ENCODE measurements around the gene NSUN6. TPM values are rescaled to one million over a fixed set of nuclear protein-coding genes. Genes with fewer than 3 reads are reported as not detected.

NSUN6 gene
- total and polyA plus RNA-seq, 2 experiments from 2014 or later, result 18.1 to 37.4 TPM

- TF ChIP-seq, protein P1, sequence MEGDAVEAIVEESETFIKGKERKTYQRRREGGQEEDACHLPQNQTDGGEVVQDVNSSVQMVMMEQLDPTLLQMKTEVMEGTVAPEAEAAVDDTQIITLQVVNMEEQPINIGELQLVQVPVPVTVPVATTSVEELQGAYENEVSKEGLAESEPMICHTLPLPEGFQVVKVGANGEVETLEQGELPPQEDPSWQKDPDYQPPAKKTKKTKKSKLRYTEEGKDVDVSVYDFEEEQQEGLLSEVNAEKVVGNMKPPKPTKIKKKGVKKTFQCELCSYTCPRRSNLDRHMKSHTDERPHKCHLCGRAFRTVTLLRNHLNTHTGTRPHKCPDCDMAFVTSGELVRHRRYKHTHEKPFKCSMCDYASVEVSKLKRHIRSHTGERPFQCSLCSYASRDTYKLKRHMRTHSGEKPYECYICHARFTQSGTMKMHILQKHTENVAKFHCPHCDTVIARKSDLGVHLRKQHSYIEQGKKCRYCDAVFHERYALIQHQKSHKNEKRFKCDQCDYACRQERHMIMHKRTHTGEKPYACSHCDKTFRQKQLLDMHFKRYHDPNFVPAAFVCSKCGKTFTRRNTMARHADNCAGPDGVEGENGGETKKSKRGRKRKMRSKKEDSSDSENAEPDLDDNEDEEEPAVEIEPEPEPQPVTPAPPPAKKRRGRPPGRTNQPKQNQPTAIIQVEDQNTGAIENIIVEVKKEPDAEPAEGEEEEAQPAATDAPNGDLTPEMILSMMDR (conservative IDR thresholded peaks at IDR 0.05; ENCODE audit: low read depth in 2 of 2), result no peak
- TF ChIP-seq POLR2AphosphoS5 (IDR thresholded peaks at IDR 0.05; ENCODE audit: low read depth), result no peak
- TF ChIP-seq ZNF331 (CRISPR knock-in tag; IDR thresholded peaks at IDR 0.05; ENCODE audit: low read depth), result no peak
These were observed 150.8 kb downstream of the NSUN6 start (continued) for GRCh38 chr10:18500576-18500975.

DNA sequence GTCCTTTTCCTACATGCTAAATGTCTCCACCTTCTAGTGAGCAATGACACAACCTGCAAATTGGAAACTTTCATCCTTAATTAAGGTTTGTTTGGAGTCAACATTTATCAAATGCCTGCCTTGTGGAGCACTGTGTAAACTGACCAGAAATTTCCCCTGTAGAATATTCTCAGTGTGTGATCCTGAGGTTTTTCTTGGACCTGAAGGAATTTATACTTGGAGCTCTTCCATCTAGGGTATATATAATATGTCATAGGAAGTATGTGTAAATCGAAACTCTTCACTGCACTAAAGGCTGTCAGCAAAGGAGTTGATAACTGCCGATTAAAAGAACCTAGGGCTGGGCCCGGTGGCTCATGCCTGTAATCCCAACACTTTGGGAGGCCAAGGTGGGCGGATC, 152.4 kb downstream of the NSUN6 start:
- no peak for ATAC-seq
- Mint-ChIP-seq H3K4me1 (peaks cover 17% of the 10 kb centered on the region), H3K27ac (no peak overlapping the region)

More for the DNA sequence above, 152.4 kb downstream of the NSUN6 start:
- Histone ChIP-seq H3K4me3 (no peak overlapping the region), H3K9me2 (ENCODE audit: insufficient read depth) (no peaks in the 10 kb centered on the region), H3F3A (replicated peaks; ENCODE audit: low read depth) (no peaks in the 10 kb centered on the region), H3K79me2 (replicated peaks; ENCODE audit: insufficient read depth) (no peaks in the 10 kb centered on the region), H3K27ac (ENCODE audit: low read depth) (no peak overlapping the region), H3K36me3 (ENCODE audit: insufficient read depth) (no peaks in the 10 kb centered on the region), H2AFZ (no peak overlapping the region), H3K27me3 (ENCODE audit: insufficient read depth) (no peaks in the 10 kb centered on the region), H4K20me1 (replicated peaks; ENCODE audit: insufficient read depth) (no peaks in the 10 kb centered on the region), H3K4me1 (ENCODE audit: insufficient read depth) (0 out of 2 replicates have a peak, but pooled peaks cover 3% of the 10 kb centered on the region), H3K4me2 (no peak overlapping the region)
- H3K27me3 Mint-ChIP-seq (ENCODE audit: insufficient read depth, low read depth, poor library complexity), result peaks cover 2% of the 10 kb centered on the region
- DNase-seq (ENCODE audit: low spot score), result no peak
- H3K9me3 Mint-ChIP-seq, result no peaks in the 10 kb centered on the region
- no peak overlapping the region for H3K4me3 Mint-ChIP-seq
- TF ChIP-seq CREB1 (CRISPR knock-in tag; IDR thresholded peaks at IDR 0.05; ENCODE audit: low read depth) (no peak), ZNF331 (CRISPR knock-in tag; IDR thresholded peaks at IDR 0.05; ENCODE audit: low read depth) (no peak)
- TF ChIP-seq, protein P2, sequence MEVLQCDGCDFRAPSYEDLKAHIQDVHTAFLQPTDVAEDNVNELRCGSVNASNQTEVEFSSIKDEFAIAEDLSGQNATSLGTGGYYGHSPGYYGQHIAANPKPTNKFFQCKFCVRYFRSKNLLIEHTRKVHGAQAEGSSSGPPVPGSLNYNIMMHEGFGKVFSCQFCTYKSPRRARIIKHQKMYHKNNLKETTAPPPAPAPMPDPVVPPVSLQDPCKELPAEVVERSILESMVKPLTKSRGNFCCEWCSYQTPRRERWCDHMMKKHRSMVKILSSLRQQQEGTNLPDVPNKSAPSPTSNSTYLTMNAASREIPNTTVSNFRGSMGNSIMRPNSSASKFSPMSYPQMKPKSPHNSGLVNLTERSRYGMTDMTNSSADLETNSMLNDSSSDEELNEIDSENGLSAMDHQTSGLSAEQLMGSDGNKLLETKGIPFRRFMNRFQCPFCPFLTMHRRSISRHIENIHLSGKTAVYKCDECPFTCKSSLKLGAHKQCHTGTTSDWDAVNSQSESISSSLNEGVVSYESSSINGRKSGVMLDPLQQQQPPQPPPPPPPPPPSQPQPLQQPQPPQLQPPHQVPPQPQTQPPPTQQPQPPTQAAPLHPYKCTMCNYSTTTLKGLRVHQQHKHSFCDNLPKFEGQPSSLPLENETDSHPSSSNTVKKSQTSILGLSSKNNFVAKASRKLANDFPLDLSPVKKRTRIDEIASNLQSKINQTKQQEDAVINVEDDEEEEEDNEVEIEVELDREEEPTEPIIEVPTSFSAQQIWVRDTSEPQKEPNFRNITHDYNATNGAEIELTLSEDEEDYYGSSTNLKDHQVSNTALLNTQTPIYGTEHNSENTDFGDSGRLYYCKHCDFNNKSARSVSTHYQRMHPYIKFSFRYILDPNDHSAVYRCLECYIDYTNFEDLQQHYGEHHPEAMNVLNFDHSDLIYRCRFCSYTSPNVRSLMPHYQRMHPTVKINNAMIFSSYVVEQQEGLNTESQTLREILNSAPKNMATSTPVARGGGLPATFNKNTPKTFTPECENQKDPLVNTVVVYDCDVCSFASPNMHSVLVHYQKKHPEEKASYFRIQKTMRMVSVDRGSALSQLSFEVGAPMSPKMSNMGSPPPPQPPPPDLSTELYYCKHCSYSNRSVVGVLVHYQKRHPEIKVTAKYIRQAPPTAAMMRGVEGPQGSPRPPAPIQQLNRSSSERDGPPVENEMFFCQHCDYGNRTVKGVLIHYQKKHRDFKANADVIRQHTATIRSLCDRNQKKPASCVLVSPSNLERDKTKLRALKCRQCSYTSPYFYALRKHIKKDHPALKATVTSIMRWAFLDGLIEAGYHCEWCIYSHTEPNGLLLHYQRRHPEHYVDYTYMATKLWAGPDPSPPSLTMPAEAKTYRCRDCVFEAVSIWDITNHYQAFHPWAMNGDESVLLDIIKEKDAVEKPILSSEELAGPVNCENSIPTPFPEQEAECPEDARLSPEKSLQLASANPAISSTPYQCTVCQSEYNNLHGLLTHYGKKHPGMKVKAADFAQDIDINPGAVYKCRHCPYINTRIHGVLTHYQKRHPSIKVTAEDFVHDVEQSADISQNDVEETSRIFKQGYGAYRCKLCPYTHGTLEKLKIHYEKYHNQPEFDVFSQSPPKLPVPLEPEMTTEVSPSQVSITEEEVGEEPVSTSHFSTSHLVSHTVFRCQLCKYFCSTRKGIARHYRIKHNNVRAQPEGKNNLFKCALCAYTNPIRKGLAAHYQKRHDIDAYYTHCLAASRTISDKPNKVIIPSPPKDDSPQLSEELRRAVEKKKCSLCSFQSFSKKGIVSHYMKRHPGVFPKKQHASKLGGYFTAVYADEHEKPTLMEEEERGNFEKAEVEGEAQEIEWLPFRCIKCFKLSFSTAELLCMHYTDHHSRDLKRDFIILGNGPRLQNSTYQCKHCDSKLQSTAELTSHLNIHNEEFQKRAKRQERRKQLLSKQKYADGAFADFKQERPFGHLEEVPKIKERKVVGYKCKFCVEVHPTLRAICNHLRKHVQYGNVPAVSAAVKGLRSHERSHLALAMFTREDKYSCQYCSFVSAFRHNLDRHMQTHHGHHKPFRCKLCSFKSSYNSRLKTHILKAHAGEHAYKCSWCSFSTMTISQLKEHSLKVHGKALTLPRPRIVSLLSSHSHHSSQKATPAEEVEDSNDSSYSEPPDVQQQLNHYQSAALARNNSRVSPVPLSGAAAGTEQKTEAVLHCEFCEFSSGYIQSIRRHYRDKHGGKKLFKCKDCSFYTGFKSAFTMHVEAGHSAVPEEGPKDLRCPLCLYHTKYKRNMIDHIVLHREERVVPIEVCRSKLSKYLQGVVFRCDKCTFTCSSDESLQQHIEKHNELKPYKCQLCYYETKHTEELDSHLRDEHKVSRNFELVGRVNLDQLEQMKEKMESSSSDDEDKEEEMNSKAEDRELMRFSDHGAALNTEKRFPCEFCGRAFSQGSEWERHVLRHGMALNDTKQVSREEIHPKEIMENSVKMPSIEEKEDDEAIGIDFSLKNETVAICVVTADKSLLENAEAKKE (CRISPR knock-in tag; IDR thresholded peaks at IDR 0.05), result no peak
- H3K36me3 Mint-ChIP-seq (ENCODE audit: low read depth), result no peaks in the 10 kb centered on the region
